ENCODE measurements around the gene ASIC1. TPM values are rescaled to one million over a fixed set of nuclear protein-coding genes. Genes with fewer than 3 reads are reported as not detected.
A peak's percentile ranks its signal among the peaks of the same experiment; 100 is the strongest.
"Not testable (repeated sequence)": the region's sequence is repeated elsewhere in the genome, so short reads cannot be mapped to it uniquely, and the experiment has no call there.

ASIC1 gene
- total RNA-seq, 1 donor from 2014 or later, result 15.5 TPM

- DNase-seq (ENCODE audit: low spot score in 2 of 2) (no peak), FAIRE-seq (no peak)
These were observed 22.4 kb downstream of the ASIC1 start for GRCh38 chr12:50079771-50080170.

- FAIRE-seq, result no peak
- no peak for DNase-seq (ENCODE audit: low spot score in 2 of 2)
These were observed 23.9 kb downstream of the ASIC1 start for GRCh38 chr12:50081096-50081808.

DNA sequence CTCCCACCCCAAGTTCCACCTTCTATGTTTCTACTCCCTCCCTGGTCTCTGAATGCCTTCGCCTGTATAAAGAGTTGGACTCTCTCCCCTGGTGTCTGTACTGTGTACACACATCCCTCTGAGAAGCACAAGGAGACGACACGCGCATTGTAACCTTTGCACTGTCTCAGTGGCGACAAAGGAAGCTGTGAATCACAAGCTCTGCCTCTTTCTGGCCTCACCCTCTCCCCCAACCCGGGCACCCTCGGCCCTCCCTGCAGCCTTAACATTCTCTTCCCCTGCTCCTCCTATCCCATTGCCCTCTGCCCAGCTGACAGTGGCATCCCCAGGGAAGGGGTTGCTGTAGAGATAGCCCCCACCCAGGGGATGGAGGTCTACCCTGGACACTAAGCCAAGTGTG lies 25.2 kb downstream of the ASIC1 start:
- no peak for FAIRE-seq
- DNase-seq (ENCODE audit: low spot score in 2 of 2), result no peak

- no peak for FAIRE-seq
- DNase-seq (ENCODE audit: low spot score in 2 of 2), result no peak
These were observed 25.9 kb downstream of the ASIC1 start for GRCh38 chr12:50083301-50083700.

DNA sequence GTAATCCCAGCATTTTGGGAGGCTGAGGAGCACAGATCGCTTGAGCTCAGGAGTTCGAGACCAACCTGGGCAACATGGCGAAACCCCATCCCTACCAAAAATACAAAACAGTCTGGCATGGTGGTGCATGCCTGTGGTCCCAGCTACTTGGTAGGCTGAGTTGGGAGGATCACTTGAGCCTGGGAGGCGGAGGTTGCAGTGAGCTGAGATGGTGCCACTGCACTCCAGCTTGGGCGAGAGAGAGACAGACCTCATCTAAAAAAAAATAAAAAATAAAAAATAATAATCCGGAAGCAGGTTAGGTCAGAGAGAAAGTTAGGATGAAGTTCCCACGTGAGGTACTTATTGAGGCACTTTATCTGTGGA lies 27.0 kb downstream of the ASIC1 start:
- DNase-seq (ENCODE audit: low spot score in 2 of 2); FAIRE-seq: not testable (repeated sequence)

GRCh38 chr12:50084775-50085614 lies 27.6 kb downstream of the ASIC1 start, which contains the start of gene SMARCD1:
Gene SMARCD1 (plus strand): TSS chr12:50085342. CDS start chr12:50085370, 28 bp downstream.
- DNase-seq (ENCODE audit: low spot score in 2 of 2), result peak; percentile 92 to 94
- FAIRE-seq, result no peak

GRCh38 chr12:50085615-50086072 lies 28.2 kb downstream of the ASIC1 start:
- DNase-seq (ENCODE audit: low spot score in 2 of 2), result no peak
- no peak for FAIRE-seq

GRCh38 chr12:50086148-50086547 lies 28.8 kb downstream of the ASIC1 start:
- no peak for DNase-seq (ENCODE audit: low spot score in 2 of 2)
- FAIRE-seq, result no peak

DNA sequence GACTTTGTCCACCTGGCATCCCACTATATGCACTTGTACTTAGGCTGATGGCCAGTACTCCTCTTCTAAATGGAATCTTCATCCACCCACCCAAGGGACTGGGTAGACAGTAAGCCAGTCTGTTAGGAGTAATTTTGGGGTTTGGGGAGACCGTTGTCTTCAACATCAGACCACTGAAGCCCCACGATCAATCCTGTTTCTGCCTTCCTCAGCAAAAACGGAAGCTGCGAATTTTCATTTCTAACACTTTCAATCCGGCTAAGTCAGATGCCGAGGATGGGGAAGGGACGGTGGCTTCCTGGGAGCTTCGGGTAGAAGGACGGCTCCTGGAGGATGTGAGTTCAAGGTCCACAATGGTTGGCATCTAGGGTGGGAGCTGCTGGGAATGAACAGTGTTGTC lies 29.8 kb downstream of the ASIC1 start:
- FAIRE-seq (no peak), DNase-seq (ENCODE audit: low spot score in 2 of 2) (no peak)

GRCh38 chr12:50087995-50088394 lies 30.6 kb downstream of the ASIC1 start:
- no peak for DNase-seq (ENCODE audit: low spot score in 2 of 2)
- FAIRE-seq, result no peak

- FAIRE-seq, result no peak
These were observed 31.4 kb downstream of the ASIC1 start for GRCh38 chr12:50088577-50089335.

DNA sequence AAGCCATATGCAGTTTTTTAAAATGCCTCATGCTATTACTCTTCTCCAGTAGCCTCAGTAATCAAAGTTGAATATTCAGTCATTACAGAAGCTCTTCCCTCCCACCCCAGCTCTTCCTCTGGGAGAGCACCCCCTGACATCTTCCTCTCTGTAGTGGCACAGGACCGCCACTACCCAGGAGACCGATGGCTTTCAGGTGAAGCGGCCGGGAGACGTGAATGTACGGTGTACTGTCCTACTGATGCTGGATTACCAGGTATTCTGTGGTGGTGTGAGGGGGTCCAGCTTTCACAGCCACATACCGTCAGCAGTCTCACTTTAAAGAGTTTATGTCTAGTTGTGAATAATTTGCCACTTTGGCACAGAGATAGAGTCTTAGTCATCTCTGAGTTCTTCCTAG lies 32.3 kb downstream of the ASIC1 start:
- DNase-seq (ENCODE audit: low spot score in 2 of 2), result no peak
- FAIRE-seq, result no peak

More at GRCh38 chr12:50088577-50089335, 31.4 kb downstream of the ASIC1 start:
- peak; percentile 42 to 54 for DNase-seq (ENCODE audit: low spot score in 2 of 2)

DNA sequence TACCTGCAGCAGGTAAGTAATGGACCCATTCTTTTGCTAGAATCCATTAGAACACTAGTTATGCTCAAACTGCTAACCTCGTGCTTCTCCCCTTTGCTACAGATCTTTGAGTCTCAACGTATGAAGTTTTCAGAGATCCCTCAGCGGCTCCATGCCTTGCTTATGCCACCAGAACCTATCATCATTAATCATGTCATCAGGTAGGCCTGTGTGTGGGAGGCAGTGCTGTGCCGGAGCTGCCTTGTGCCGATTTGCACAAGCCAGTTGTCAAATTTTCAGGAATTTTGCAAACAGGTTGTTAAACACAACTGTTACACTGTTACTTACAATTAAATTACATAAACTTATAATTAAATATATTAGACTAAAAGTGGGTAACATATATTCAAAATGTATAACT lies 33.0 kb downstream of the ASIC1 start:
- DNase-seq (ENCODE audit: low spot score in 2 of 2) (no peak), FAIRE-seq (no peak)

GRCh38 chr12:50097952-50098351 lies 40.6 kb downstream of the ASIC1 start:
- DNase-seq (ENCODE audit: low spot score in 2 of 2) (no peak), FAIRE-seq (no peak)

GRCh38 chr12:50099302-50100008 lies 42.1 kb downstream of the ASIC1 start:
- FAIRE-seq (no peak), DNase-seq (ENCODE audit: low spot score in 2 of 2) (no peak)

DNA sequence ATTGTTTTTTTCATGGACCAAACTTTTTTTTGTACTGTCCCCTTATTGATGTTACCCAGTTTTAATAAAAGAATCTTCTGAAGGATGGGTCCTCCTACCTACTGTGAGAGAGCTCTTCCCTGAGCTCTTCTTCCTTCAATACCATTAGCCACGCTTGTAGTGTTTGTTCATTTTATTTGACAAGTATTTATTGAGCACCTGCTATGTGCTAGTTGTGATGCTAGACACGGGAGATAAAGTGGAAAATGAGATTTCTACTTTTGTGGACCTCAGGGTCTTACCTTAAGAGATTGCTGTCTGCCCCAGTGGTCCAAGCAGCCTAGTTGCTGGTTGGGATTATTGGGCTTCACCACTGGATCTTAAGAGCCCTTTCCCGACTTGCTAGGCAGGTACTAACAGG lies 43.2 kb downstream of the ASIC1 start:
- FAIRE-seq (no peak), DNase-seq (ENCODE audit: low spot score in 2 of 2) (no peak)

GRCh38 chr12:50101663-50102062 lies 44.3 kb downstream of the ASIC1 start:
- FAIRE-seq (no peak), DNase-seq (ENCODE audit: low spot score in 2 of 2) (no peak)

DNA sequence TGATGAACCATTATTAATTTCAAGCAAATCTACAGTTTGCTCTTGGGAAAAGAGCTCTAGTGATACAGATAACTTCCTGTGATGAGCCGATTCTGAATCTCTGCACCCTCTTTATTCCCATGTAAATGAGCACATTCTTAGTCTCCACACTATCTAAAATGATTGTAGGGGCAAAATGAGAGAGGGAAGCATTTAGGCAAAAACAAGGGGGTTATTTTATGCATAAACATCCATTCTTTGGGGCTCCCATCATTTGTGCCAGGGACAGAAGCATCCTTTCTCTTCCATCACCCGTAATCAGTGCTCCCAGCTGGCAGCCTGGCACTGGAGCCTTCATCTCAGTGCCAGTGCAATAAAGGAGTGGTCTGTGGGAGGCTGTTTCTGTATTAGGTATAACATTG lies 44.7 kb downstream of the ASIC1 start:
- FAIRE-seq (no peak), DNase-seq (ENCODE audit: low spot score in 2 of 2) (no peak)

DNA sequence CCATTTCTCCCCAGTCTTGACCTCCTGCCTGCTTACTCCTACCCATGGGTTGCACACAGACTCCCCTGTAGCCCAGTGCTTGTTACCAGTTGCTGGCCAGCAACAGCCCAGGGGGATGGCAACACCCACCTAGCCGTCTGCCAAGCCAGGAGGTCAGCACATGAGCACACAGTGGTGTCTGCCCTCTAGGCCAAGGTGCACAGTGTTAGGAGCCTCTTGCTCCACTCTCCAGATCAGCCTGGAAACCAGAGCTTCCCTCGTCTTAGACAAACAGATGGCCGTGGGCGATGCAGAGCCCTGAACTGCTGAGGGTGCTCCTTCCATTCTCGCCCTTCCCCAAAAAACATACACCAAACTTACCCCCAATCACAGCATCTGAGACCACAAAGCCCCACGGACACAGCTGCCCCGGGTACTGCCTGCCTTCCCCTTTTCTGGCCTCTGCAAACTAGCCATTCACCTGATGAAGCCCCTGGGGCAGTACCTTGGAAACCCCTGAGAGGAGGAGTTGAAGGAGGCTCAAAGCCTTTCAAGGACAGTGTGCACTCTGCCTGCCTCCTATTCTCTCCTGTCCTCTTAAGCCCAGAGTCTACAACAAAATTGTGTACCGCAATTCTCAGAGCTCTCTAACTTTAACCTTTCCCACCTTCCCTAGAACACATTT lies 45.4 kb downstream of the ASIC1 start:
- DNase-seq (ENCODE audit: low spot score in 2 of 2) (no peak), FAIRE-seq (no peak)

- DNase-seq (ENCODE audit: low spot score in 2 of 2) (no peak), FAIRE-seq (no peak)
These were observed 46.0 kb downstream of the ASIC1 start for GRCh38 chr12:50103351-50103750.
